COLO829 (cell line): Measurements from ENCODE around the gene INTS2.
"Not testable (repeated sequence)": the region's sequence is repeated elsewhere in the genome, so short reads cannot be mapped to it uniquely, and the experiment has no call there.

Experiments used
- DNase-seq: peaks from one replicate; pipeline ENCODE4 v3.0.0; 2012; ENCODE audit warnings: low spot score

The INTS2 gene

DNA sequence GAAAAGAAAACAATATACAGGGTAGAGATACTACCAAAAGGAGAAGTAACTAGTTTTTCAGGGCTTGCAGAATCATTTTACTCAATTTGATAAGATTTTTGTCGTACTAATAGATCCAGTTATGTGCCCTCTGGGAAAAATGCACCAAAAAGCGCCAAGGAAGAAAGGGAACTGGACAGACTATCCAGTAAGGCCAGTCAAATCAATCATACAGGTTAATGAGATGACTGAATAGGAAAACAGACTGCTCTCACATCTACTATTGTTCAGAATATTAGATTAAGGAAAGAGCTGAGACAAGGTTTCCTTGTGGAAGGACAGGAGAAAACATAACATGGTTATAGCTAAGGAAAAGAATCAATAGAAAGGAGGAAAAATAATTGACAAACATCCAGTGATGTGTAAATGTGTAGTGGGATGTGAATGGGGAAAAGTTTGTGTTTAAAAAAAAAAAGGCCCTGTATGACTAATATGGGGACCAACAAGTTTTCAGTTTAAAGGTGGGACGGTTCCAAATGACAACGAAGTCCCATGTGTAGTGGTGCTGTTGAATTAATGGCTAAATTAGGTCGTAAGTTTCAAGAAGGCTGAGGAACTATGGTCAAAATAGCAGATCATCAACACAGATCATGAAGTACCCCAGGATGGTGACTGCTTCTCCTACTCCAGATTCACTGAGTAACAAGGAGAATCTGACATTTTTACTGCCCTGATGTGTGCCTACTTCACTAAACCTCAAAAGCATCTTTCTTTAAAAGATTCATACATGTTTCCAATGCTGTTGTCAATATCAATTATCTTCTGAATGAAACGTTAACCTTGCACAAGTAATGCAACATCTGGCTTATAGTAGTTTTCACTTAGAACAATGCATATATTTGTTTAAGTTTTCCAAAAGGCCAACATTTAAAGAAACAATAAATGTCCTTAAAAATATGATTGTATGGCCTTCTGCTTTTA is 105.2 kb downstream of the INTS2 start:
- DNase-seq: no peak

DNA sequence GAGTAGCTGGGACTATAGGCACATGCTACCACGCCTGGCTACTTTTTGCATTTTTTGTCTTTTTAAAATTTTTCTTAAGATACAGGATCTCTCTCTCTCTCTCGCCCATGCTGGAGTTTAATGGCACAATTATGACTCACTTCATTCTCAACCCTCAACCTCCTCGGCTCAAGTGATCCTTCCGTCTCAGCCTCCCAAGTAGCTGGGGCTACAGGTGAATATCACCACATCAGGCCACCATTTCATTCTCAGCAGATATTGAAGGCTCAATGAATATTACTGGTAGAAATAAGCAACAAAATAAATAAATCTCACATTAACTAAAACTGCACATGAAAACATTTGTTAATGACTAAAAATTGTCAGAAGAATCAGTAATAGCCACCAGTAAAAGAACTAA is 106.1 kb downstream of the INTS2 start:
- no peak for DNase-seq

GRCh38 chr17:61819265-61819664 is 108.5 kb downstream of the INTS2 start:
- DNase-seq: not testable (repeated sequence)

- no peak for DNase-seq
Observed at GRCh38 chr17:61818225-61818624, 109.6 kb downstream of the INTS2 start.

GRCh38 chr17:61817452-61817851 is 110.3 kb downstream of the INTS2 start:
- DNase-seq: no peak

DNA sequence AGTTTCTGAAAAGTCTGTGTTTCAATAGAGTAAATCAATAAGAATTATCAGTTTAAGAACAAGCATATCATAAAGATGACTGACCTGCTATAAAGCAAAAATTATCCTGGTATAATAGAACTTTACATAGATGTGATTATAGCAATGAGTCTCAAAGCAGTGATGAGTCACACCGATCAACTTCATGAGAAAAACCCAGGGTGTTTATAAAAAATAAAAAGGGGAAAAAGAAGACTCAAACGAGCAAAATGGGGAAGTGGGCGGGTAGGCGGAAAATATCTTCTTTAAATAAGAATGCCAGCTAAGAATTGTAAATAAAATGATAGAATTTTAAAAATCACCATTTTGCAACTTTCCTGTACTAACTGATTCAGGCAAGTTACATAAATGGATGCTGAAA is 111.2 kb downstream of the INTS2 start:
- no peak for DNase-seq

- no peak for DNase-seq
Observed at GRCh38 chr17:61815863-61816503, 111.8 kb downstream of the INTS2 start.
